GM21381 (cell line): ENCODE data around the gene PRDX3.

Experiments used
- ATAC-seq: cut with Tn5 transposase; IDR thresholded peaks from one replicate; pipeline ENCODE4 v1.9.1; 2021; ENCODE audit warnings: mild to moderate bottlenecking, moderate library complexity; ENCODE audit not compliant: unreplicated experiment

The PRDX3 gene

DNA sequence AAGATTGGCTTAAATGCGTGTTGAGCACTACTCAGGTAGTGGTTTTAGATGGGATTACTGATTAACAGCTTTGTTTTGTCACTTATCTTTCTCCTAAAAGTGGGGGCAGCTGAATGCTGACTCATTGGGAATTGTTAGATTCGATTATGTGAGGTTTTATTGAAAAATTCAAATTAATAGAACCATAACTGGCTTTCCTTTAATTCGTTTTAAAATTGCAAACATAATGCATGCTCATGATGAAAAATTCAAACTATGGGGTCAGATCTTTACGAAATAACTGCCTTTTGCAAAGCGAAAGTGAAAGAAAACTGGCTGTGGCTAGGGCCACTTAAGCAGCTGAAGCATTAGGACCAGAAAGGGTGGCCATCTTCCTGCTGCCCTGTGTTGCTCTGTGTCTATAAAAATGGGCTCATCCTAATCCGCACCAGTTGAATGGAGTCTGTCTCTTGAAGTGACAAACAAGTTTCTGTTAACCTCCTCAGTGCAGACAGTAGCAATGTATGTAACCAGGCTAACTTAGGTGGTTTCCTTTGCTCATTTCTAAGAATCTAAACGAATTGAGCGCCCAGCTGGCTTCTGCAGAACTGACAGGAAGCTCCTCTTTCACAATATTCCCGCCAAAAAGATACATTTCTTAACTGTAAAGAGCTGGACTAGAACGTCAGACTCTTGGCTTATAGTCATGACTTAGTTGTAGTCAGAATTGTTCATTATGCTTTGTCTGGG, 46.9 kb downstream of the PRDX3 start:
- ATAC-seq, result peak; percentile 71

DNA sequence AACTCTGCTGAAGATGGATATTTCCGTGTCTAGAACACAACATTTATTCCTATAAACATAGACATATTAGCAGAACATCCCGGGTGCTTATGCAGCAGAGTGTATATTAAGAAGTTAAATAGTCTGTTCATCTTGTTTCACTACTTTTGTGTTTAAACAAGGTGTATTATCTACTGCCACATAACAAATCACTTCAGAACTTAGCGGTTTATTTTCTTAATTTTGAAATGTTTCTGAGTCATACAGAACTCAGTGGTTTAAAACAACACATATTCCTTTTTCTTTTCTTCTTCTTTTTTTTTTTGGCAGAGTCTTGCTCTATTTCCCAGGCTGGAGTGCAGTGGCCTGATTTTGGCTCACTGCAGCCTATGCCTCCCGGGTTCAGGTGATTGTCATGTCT, 48.9 kb downstream of the PRDX3 start:
- ATAC-seq, result no peak

DNA sequence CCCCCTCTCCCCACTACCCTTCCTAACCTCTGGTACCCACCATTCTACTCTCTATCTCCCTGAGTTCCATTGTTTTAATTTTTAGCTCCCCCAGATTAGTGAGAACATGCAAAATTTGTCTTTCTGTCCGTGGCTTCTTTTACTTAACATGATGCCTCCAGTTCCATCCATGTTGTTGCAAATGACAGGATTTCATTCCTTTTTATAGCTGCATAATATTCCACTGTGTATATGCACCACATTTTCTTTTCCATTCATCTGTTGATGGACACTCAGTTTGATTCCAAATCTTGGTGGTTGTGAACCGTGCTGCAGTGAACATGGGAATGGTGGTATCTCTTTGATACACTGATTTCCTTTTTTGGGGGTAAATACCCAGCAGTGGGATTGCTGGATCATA, 52.7 kb downstream of the PRDX3 start:
- ATAC-seq, result no peak

DNA sequence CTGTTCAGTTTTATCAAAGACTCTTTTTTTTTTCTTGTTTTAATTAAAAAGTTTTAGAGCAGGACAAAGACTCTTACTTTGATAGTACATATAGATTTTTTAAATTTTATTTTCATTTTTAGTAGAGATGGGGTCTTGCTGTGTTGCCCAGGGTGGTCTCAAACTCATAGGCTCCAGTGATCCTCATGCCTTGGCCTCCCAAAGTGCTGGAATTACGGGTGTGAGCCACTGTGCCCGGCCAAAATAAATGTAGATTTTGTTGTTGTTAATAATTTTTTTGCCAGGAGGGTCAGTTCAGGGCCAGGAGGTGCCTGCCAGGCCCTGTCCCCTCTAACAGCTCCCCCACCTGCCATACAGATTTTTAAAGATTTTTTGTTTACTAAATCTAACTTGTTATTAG, 57.7 kb downstream of the PRDX3 start:
- ATAC-seq, result no peak

DNA sequence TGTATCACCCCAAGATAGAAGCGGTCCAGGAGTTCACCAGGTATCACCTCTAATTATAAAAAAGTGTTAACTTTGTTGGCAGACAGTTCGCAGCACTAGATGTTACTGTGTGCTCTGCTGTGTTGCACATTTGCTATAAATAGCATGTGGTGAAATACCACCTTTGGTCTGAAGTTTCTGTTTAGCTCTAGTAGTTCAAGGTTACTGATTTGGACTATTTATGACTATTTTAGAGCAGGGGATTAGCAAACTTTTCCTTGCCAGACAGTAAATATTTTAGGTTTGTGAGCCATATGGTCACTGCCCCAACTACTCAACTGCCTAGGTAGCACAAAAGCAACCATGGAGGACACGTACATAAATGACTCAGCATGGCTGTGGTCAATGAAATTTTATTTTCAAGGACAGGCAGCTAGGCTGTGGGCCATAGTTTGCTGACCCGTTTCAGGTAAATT, 58.2 kb downstream of the PRDX3 start:
- ATAC-seq, result peak; percentile 86

DNA sequence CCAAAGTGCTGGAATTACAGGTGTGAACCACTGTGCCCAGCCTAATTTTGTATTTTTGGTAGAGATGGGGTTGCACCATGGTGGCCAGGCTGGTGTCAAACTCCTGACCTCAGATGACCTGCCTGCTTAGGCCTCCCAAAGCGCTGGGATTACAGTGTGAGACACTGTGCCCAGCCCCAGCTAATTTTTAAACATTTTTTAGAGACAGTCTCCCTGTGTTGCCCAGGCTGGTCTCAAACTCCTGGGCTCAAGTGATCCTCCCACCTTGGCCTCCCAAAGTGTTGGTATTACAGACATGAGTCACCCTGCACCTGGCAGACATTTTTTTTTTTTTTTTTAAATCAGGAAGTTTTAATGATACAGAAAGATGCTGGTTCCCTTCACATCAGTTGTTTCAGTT, 59.2 kb downstream of the PRDX3 start:
- ATAC-seq, result no peak

DNA sequence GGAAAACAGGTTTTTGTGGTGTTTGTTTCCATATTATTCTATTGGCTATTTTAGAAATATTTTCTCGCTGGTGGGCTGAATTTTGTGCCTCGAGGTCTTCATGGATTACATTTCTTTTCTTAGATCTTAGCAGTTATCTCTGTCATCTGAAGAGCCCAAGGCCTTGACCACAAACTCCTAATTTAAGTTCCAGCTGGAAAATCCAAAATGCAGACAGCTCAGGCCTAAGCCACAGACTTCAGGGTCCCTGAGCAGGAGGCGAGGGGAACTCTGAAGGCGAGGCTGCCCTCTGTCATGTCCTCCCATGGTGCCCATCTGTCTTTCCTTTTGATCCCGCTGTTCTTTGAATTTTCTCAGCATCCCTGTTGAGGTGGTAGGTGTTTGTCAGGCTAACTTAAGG, 60.4 kb downstream of the PRDX3 start:
- ATAC-seq, result no peak
